HFF-Myc (cell line): ENCODE measurements around the gene CUL4A.

Experiments used
- DNase-seq: peaks from one replicate; pipeline ENCODE4 v3.0.0-alpha.2; 2011; ENCODE audit warnings: low read depth; ENCODE audit errors: extremely low read depth
- H3K4me3 ChIP-seq: replicated peaks from 2 replicates; pipeline ENCODE4 v1.5.1; 2011; ENCODE audit warnings: low read depth, mild to moderate bottlenecking, control low read depth, low read length
- TF ChIP-seq, protein P1 (sequence below): IDR thresholded peaks from 2 replicates; pipeline ENCODE4 v1.5.1; 2012; ENCODE audit warnings: mild to moderate bottlenecking, low read depth, low read length, control low read depth; ENCODE audit errors: missing control alignments

The CUL4A gene

DNA sequence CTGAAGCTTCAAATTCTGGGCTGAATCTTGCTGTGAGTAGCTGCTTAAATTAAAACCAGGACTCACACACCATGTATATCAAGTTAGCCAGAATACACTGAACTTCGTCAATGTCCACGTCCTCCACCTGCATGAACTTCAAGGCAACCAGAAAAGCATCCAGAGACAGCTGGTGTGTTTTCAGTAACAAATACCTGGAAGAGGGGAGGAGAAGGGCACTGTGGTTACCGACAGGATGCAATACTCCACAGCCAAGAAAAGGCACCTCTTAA, 30.6 kb upstream of the CUL4A start:
- no peak overlapping the region for H3K4me3 ChIP-seq
- DNase-seq: no peak
- TF ChIP-seq, protein P1, sequence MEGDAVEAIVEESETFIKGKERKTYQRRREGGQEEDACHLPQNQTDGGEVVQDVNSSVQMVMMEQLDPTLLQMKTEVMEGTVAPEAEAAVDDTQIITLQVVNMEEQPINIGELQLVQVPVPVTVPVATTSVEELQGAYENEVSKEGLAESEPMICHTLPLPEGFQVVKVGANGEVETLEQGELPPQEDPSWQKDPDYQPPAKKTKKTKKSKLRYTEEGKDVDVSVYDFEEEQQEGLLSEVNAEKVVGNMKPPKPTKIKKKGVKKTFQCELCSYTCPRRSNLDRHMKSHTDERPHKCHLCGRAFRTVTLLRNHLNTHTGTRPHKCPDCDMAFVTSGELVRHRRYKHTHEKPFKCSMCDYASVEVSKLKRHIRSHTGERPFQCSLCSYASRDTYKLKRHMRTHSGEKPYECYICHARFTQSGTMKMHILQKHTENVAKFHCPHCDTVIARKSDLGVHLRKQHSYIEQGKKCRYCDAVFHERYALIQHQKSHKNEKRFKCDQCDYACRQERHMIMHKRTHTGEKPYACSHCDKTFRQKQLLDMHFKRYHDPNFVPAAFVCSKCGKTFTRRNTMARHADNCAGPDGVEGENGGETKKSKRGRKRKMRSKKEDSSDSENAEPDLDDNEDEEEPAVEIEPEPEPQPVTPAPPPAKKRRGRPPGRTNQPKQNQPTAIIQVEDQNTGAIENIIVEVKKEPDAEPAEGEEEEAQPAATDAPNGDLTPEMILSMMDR: no peak

DNA sequence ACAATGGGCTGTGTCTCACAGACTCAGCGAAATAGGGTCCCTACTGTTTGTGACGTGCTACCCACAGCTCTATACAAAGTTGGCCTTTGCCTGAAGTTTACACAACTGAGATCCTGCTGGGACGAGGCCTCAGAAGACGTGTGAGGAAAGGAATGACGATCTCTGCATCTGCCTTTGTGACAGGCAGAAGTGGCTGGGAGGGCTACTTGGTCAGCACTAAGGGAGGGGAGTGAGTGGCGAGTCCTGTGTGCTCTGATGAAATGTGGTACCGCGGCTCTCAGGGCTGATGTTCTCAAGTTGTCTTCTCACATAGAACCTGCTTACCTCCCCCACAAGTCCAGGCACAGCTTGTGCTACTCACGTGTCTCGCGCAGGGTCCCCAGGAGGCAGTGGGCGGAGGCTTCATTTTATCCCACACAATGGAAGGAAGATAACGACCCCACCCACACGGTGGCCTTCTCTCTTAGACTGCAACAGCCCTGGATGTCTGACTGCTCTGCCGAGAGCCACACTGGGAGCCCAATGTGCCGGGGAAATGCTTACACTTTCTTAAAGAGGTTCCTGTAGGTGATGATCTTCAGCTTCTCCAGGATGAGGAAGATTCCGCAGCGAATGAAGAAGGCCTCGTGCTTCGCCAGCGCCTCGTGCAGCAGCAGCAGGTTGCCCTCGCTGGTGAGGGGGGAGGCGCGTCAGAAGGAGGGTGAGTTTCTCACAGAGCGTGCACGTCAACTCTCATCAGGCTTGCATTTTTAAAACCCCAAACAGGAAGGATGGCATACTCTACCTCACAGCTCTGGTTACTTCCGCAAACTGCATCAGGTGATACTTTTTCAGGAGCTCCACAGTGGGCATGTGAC, 29.8 kb upstream of the CUL4A start:
- TF ChIP-seq, protein P1: no peak
- DNase-seq: no peak
- no peak overlapping the region for H3K4me3 ChIP-seq

DNA sequence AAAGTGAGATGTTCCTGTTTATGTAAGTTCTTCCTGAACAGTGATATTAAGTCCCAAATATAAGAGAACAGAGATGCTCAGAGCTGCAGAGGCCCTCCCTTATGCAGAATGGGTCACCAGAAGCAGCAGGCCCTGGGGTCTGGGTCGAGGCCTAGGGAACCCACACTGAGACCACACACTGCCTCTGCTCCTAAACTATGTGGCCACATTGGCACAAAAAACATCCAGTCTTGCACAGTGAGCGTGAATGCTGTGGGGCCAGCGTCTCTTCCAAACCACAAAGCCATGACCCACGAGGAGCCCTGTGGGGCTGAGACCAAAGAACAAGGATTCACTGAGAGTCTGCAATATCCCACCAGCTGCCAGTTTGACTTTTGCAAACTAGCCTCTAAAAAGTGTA, 27.4 kb upstream of the CUL4A start:
- TF ChIP-seq, protein P1: no peak
- H3K4me3 ChIP-seq: no peak overlapping the region
- DNase-seq: no peak

DNA sequence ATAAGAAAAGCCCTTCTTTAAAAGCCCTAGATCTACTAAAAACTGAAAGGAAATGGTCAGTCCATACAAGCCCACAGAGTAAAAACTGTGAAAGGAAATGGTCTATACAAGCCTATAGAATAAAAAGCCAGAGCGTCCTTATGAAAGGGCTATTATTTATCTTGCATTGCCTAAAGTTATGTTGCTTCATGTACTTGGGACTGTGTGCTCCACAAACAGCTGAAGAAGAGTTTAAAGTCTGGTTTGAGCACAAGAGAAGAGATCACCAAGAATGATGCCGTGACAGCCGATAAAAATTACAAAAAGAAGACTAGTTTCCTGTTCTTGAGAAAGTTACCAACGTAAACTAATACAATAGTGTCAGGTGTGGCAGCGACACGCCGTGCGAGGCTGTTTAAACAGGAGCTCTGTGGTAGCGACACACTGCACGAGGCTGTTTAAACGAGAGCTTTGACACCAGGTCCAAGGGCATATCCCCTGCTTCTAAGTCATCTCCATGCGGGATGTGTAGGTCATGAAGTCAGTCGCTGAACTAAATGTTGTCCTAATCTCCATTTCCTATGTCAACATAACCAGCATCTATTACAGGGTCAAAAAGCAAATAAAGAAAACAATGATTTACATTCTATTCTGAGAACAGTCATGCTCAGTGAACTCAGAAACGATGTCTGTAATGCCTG, 25.8 kb upstream of the CUL4A start:
- DNase-seq: no peak
- no peak overlapping the region for H3K4me3 ChIP-seq
- TF ChIP-seq, protein P1: no peak

DNA sequence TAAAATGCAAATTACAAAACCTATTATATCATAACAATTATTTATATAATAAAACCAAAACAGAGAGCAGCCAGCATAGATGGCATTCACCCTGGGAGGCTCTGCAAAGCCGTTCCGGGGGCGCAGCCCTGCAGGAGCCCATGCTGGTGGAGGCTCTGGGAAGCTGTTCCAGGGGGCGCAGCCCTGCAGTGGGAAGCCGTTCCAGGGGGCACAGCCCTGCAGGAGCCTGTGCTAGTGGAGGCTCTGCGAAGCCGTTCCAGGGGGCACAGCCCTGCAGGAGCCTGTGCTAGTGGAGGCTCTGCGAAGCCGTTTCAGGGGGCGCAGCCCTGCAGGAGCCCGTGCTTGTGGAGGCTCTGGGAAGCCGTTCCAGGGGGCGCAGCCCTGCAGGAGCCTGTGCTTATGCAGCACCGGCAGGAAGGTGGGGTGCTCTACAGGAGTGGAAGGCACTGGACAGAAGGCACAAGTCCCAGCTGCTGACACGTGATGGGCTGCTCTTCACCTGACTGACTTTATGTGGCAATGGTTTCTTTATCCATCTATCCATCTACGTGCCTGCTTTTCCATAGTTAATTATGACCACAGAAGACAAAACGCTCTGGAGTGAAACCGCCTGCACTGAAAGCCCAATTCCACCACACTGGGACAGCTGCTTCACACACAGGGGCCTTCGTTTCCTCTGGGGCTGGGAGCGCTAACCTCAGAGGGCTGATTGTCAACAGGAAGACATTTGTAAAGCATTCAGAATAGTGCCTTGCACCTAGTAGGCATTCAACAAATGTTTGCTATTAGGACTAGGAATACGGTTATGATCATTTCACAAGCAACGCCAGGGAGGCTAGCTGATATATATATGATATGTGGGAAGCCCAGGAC, 24.6 kb upstream of the CUL4A start:
- H3K4me3 ChIP-seq: no peak overlapping the region
- TF ChIP-seq, protein P1: no peak
- no peak for DNase-seq

DNA sequence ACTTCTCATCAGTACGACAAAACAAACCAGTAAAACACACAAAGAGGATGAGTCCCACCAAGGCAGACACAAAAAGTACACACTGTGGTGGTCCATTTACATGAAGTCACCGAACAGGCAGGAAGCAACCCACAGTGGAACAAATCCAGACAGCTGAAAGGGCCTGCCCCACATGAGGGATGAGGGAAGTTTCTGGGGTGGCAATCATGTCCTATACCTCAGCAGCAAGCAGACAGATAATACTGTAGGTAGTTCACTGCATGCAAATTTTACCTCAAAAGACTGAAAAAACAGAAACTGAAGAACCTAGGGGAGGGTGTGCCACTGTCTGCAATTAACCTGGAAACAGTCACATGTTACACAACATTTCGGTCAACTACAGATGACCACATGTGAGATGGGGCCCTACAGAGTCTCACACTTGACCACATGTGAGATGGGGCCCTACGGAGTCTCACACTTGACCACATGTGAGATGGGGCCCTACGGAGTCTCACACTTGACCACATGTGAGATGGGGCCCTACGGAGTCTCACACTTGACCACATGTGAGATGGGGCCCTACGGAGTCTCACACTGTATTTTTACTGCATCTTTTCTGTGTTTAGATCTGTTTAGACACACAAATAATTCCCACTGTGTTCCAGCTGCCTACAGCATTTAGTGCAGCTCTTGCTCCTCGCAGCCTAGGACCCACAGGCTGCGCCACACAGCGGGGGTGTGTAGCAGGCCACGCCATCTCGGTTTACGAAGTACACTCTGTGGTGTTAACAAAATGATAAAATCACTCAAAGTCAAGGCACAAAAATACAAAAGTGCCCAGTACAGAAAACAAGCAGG, 23.1 kb upstream of the CUL4A start:
- TF ChIP-seq, protein P1: no peak
- DNase-seq: no peak
- H3K4me3 ChIP-seq: peak overlapping the region; percentile 16
